HuH-7.5 (cell line): ENCODE data around the gene ZBTB5.
"Not testable (repeated sequence)": the region's sequence is repeated elsewhere in the genome, so short reads cannot be mapped to it uniquely, and the experiment has no call there.

ENCODE experiments used
- DNase-seq: peaks from one replicate; pipeline ENCODE4 v3.0.0; 2011; ENCODE audit warnings: low spot score

ZBTB5 gene

GRCh38 chr9:37486256-37486615 lies 21.0 kb upstream of the ZBTB5 start:
- DNase-seq = no peak

- peak; percentile 96 for DNase-seq
Observed at GRCh38 chr9:37485389-37486255, 20.4 kb upstream of the ZBTB5 start, which contains the start of gene POLR1E. POLR1E (plus strand) TSS chr9:37485948; CDS start chr9:37486048, 100 bp downstream.

DNA sequence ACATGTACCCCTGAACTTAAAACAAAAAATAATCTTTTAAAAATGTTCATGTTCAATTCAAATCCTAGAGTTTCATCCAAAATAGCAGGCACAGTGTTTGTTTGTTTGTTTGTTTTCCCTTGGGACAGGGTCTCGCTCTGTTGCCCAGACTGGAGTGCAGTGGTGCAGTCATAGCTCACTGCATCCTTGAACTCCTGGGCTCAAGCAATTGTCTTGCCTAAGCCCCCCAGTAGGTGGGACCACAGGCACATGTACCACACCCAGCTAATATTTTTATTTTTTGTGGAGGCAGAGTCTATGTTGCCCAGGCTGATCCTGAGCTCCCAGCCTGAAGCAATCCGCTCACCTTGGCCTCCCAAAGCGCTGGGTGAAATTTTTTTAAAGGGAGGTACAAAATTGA lies 15.5 kb upstream of the ZBTB5 start:
- DNase-seq = no peak

DNA sequence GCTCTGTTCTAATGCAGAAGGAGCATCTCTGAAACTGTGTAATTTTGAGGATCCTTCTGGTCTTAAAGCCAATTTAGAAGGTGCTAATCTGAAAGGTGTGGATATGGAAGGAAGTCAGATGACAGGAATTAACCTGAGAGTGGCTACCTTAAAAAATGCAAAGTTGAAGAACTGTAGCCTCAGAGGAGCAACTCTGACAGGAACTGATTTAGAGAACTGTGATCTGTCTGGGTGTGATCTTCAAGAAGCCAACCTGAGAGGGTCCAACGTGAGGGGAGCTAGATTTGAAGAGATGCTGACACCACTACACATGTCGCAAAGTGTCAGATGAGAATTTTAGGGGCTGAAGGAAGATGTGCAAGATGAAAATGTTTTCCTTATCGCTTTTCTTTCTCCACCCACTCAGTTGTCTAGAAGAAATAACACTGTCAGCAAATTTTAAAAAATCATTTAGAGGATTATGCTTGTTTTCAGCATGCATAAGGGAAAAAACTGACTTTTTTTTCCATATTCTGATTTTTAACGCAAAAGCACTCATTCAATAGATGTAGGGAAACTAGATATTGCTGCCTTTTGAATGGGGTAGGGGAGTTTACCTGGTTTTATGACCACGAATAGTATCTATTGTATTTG lies 12.9 kb upstream of the ZBTB5 start:
- not testable (repeated sequence) for DNase-seq

DNA sequence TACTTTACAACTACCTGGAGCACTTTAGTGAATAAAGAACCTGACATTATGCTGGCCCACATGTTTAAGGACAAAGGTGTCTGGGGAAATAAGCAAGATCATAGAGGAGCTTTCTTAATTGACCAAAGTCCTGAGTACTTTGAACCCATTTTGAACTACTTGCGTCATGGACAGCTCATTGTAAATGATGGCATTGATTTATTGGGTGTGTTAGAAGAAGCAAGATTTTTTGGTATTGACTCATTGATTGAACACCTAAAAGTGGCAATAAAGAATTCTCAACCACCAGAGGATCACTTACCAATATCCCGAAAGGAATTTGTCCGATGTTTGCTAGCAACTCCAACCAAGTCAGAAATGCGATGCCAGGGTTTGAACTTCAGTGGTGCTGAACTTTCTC lies 12.2 kb upstream of the ZBTB5 start:
- DNase-seq = not testable (repeated sequence)

GRCh38 chr9:37476930-37477329 lies 11.7 kb upstream of the ZBTB5 start:
- DNase-seq = no peak

DNA sequence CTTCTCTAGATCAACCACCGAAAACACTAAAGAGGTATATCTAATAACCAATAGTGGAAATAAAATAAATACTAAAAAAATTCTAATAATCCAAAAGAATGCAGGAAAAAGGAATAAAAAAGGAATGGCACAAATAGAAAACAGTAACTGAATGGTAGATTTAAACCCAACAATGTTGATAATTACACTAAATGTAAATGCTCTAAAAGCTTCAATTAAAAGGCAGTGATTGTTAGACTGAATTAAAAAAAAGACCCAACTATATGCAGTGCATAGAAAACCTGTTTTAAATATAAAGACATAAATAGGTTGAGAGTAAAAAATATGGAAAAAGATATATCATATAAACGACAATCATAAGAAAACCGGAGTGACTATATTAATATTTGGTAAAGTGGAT lies 9.2 kb upstream of the ZBTB5 start:
- DNase-seq = no peak

- not testable (repeated sequence) for DNase-seq
Observed at GRCh38 chr9:37473982-37474381, 8.7 kb upstream of the ZBTB5 start.

DNA sequence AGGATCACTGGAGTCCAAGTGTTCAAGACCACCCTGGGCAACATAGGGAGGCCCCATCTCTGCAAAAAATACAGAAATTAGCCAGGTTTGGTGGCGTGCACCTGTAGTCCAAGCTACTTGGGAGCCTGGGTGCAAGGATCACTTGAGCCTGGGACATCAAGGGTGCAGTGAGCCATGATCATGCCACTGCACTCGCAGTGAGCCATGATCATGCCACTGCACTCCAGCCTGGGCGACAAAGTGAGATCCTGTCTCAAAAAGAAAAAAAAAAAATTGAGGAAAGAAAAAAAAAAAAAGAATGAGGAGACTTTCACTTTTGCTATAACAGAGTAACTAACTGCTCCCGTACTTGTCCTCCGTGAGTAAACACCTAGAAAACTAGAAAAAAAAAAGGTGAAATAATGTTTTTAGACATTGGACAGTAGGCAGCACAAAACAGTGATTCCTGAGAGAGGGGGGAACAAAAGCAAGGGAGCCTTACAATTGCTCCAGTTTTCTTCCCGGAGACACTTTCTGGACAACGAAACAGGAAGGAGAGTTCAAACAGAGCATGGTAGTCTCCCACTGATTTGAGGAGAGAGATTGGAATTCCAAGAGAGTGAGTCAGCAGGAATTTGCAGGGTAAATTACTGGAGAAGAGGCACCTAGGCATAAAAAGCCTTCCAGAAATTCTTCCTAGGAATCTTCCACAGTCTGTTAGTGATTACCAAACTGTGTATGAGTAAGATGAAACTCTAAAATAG lies 6.9 kb upstream of the ZBTB5 start:
- no peak for DNase-seq

- no peak for DNase-seq
Observed at GRCh38 chr9:37468620-37469019, 3.4 kb upstream of the ZBTB5 start.

GRCh38 chr9:37467530-37467929 lies 2.3 kb upstream of the ZBTB5 start:
- DNase-seq = not testable (repeated sequence)

- peak; percentile 44 for DNase-seq
Observed at GRCh38 chr9:37466037-37466709, 923 bp upstream of the ZBTB5 start.

DNA sequence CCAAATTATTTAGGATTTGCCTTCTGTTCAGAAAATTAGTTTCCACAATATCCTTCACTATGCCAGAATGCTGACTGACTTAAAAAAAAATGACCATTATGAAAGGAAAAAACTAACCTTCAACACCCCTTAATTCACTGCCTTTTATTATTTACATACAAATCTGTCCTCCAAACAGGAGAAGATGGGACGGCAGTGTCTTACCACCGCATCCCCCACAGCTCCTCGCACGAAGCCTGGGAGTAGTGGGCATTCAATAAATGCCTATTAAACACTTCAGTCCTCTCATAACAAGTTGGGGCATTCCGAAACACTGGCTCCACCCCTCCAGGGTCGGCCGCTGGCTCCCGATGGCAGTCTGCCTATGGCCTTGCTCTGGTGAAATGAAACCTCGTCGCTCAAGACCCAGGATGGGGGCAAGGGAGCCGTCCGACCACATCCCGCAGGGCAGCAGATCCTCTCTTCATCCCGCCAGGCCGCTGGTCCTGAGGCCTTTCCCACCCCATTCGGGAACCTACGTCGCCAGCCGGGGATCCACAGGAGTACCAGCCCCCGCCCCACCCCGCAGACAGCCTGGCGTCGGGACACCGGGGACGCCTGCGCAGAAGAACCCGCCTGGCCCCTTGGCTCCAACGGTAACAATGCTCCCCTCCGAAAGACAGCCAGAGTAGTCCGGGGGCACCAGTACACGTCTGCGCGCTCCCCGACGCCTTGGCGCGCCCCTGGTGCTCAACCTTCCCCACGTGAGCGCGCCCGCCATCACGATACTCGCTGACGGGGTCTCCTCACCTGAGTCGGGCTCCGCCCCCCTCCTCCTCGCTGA lies 613 bp downstream of the ZBTB5 start:
- DNase-seq = peak; percentile 72

- no peak for DNase-seq
Observed at GRCh38 chr9:37464006-37464405, 1.2 kb downstream of the ZBTB5 start.

DNA sequence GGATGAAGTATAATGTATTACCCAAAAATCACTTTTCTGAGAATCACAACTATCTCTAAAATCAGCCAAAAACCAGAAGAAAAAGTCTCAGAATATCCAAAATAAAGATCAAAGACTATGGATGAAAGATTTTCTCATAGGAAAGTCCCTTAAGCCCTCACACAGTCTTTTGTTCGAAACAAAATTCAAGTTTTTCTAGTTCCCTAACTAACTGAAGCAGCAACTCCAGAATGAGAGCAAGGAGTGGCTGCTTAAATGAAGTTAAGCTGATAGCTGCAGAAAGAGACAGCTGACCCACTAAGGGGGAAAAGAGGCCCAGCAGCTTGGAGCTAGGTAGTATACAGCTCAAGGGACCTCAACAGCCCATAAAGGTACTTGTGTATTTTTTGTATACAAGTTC lies 8.4 kb downstream of the ZBTB5 start:
- DNase-seq = no peak

DNA sequence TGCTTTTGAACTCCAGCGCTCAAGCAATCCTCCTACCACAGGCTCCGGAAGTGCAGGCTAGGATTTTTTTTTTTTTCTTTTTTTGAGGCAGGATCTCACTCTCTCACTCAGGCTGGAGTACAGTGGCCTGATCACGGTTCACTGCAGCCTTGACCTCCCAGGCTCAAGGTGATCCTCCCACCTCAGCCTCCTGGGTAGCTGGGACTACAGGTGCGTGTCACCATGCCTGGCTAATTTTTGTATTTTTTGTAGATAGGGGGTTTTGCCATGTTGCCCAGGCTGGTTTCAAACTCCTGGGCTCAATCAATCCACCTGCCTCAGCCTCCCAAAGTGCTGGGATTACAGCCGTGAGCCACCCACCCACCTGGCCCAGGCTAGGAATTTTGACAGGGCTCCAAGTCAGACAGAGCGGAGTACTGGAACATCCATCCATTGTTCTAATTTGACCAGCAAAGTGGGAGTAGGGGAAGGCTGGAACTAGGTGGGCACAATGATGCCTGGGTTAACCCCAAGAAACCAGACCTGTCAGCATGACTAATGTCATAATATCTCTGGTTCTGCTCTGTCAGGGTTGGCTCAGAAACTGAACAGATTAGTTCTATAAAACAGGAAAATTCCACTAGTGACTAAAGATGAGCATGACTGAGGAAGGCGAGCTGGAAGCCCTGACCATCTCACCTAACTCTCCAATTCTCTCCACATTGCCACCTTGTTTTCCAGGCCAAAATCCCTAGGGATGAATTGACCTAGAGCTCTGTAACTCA lies 9.2 kb downstream of the ZBTB5 start:
- no peak for DNase-seq

- no peak for DNase-seq
Observed at GRCh38 chr9:37454238-37454637, 11.0 kb downstream of the ZBTB5 start.

GRCh38 chr9:37453827-37454226 lies 11.4 kb downstream of the ZBTB5 start:
- DNase-seq = no peak

GRCh38 chr9:37452611-37453010 lies 12.6 kb downstream of the ZBTB5 start:
- DNase-seq = no peak

DNA sequence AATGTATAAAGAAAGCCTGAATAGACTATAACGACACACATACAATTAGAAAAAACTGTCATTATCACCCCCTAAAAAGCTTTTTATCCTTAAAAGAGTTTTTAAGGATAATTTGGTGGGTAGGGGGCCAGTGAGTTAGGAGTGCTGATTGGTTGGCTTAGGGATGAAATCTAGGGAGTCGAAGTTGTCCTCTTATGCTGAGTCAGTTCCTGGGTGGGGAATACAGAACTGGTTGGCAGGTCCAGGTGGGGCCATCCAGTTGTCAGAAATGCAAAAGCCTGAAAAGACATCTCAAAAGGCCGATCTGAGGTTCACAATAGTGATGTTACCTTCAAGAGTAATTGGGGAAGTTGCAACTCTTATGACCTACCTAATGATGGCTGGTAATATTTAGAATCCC lies 13.6 kb downstream of the ZBTB5 start:
- no peak for DNase-seq
